Smooth muscle cell (in vitro differentiated cells): ENCODE measurements around the gene DCLK1. TPM values are rescaled to one million over a fixed set of nuclear protein-coding genes. Genes with fewer than 3 reads are reported as not detected.

Experiments
- DNase-seq: peaks from one replicate; lab custom pipeline; 2025; ENCODE audit not compliant: unreplicated experiment; lab: John Stamatoyannopoulos, UW
- H2AFZ ChIP-seq: fragments of 200-600 bp; sonication (generic); 2 replicates; pipeline ENCODE4 v1.6.0; 2016; ENCODE audit warnings: antibody characterized with exemption, low read depth, mild to moderate bottlenecking
- H3F3A ChIP-seq: fragments of 200-600 bp; sonication (generic); 2 replicates; pipeline ENCODE4 v1.6.0; 2017; ENCODE audit warnings: antibody characterized with exemption, low read depth
- H3K27ac ChIP-seq: fragments of 200-600 bp; sonication (generic); 2 replicates; pipeline ENCODE4 v1.5.1; 2016; ENCODE audit warnings: low read depth, mild to moderate bottlenecking
- H3K27me3 ChIP-seq: fragments of 200-600 bp; sonication (generic); 2 replicates; pipeline ENCODE4 v1.6.1; 2016; ENCODE audit warnings: low read depth, mild to moderate bottlenecking
- H3K36me3 ChIP-seq: fragments of 200-600 bp; sonication (generic); 2 replicates; pipeline ENCODE4 v1.5.1; 2016; ENCODE audit warnings: low read depth
- H3K4me1 ChIP-seq: fragments of 200-600 bp; sonication (generic); 2 replicates; pipeline ENCODE4 v1.5.1; 2016; ENCODE audit warnings: low read depth
- H3K4me2 ChIP-seq: fragments of 200-600 bp; sonication (generic); 2 replicates; pipeline ENCODE4 v1.6.0; 2016; ENCODE audit warnings: mild to moderate bottlenecking
- H3K4me3 ChIP-seq: fragments of 200-600 bp; sonication (generic); 2 replicates; pipeline ENCODE4 v1.5.1; 2016; ENCODE audit warnings: mild to moderate bottlenecking
- H3K79me2 ChIP-seq: fragments of 200-600 bp; sonication (generic); 2 replicates; pipeline ENCODE4 v1.6.0; 2016; ENCODE audit warnings: low read depth, mild to moderate bottlenecking
- H3K9ac ChIP-seq: fragments of 200-600 bp; sonication (generic); 2 replicates; pipeline ENCODE4 v1.6.0; 2016; ENCODE audit warnings: low read depth
- H3K9me3 ChIP-seq: fragments of 200-600 bp; sonication (generic); replicated peaks from 2 replicates; pipeline ENCODE4 v1.5.1; 2016; ENCODE audit warnings: low read depth
- H4K20me1 ChIP-seq: fragments of 200-600 bp; sonication (generic); 2 replicates; pipeline ENCODE4 v1.6.0; 2016; ENCODE audit warnings: low read depth
- CTCF ChIP-seq: fragments of 200-600 bp; sonication (generic); IDR thresholded peaks from 2 replicates; pipeline ENCODE4 v1.5.1; 2017; ENCODE audit warnings: borderline replicate concordance, mild to moderate bottlenecking, antibody characterized with exemption; ENCODE audit not compliant: insufficient read depth, poor library complexity, severe bottlenecking
- WGBS: methylation state at CpG from one replicate; pipeline ENCODE4 v1.1.7; 2016; ENCODE audit warnings: low lambda C conversion rate; 5-methylcytosine and 5-hydroxymethylcytosine counted together
- polyA plus RNA-seq: library from polyadenylated mRNA; unstranded; fragments of >200 nt; fragmentation: Nextera tagmentation; extraction: Ambion mirVana; gene quantifications from 2 replicates; pipeline ENCODE4 v1.2.1, GENCODE V29; 2016
- total RNA-seq: library from RNA; depleted of rRNA; stranded (reverse); fragments of >200 nt; gene quantifications from 2 replicates; pipeline ENCODE4 v1.2.3, GENCODE V29; 2014

DCLK1 gene
- total and polyA plus RNA-seq, 2 experiments from 2014 or later = 0.72 TPM; not detected in 1

- no peak overlapping the region for H2AFZ ChIP-seq
- no peaks in the 10 kb centered on the region for H3K9me3 ChIP-seq
- TF ChIP-seq CTCF = no peak
- no peaks in the 10 kb centered on the region for H3K27me3 ChIP-seq
- H3K27ac ChIP-seq = no peak overlapping the region
- no peak for DNase-seq
- no peaks in the 10 kb centered on the region for H4K20me1 ChIP-seq
- H3K4me1 ChIP-seq = no peaks in the 10 kb centered on the region
- H3F3A ChIP-seq = no peaks in the 10 kb centered on the region
- H3K4me2 ChIP-seq = no peak overlapping the region
- H3K36me3 ChIP-seq = no peaks in the 10 kb centered on the region
- no peak overlapping the region for H3K9ac ChIP-seq
- H3K4me3 ChIP-seq = no peak overlapping the region
- no peaks in the 10 kb centered on the region for H3K79me2 ChIP-seq
- WGBS = 86% methylated on average over 4 of the region's 4 CpGs
Measured at GRCh38 chr13:35768073-35768472, 363.1 kb downstream of the DCLK1 start.

GRCh38 chr13:35767256-35767976 lies 363.8 kb downstream of the DCLK1 start:
- Histone ChIP-seq H3K36me3 (no peaks in the 10 kb centered on the region), H4K20me1 (no peaks in the 10 kb centered on the region), H3K27me3 (no peaks in the 10 kb centered on the region)

GRCh38 chr13:35766663-35767062 lies 364.5 kb downstream of the DCLK1 start:
- Histone ChIP-seq H4K20me1 (no peaks in the 10 kb centered on the region), H3K9ac (no peak overlapping the region), H3K36me3 (no peaks in the 10 kb centered on the region), H3K27me3 (no peaks in the 10 kb centered on the region), H3K27ac (no peak overlapping the region), H3K4me3 (no peak overlapping the region), H3K4me1 (no peaks in the 10 kb centered on the region), H2AFZ (no peak overlapping the region), H3K4me2 (no peak overlapping the region), H3F3A (no peaks in the 10 kb centered on the region), H3K9me3 (no peaks in the 10 kb centered on the region), H3K79me2 (no peaks in the 10 kb centered on the region)
- WGBS = 80% methylated on average over 2 of the region's 2 CpGs
- no peak for TF ChIP-seq CTCF
- no peak for DNase-seq

More at GRCh38 chr13:35767256-35767976, 363.8 kb downstream of the DCLK1 start:
- Histone ChIP-seq H3K27ac (no peak overlapping the region), H3K4me3 (no peak overlapping the region), H3F3A (no peaks in the 10 kb centered on the region), H3K9me3 (no peaks in the 10 kb centered on the region), H3K79me2 (no peaks in the 10 kb centered on the region), H3K9ac (no peak overlapping the region), H3K4me1 (no peaks in the 10 kb centered on the region), H3K4me2 (no peak overlapping the region), H2AFZ (no peak overlapping the region)
- no peak for TF ChIP-seq CTCF
- no peak for DNase-seq
- WGBS = 87% methylated on average over 6 of the region's 6 CpGs

GRCh38 chr13:35765941-35766340 lies 365.2 kb downstream of the DCLK1 start:
- Histone ChIP-seq H2AFZ (no peak overlapping the region), H3K4me3 (no peak overlapping the region), H3K9me3 (no peaks in the 10 kb centered on the region), H3F3A (no peaks in the 10 kb centered on the region), H3K79me2 (no peaks in the 10 kb centered on the region), H3K27me3 (no peaks in the 10 kb centered on the region), H3K4me2 (no peak overlapping the region), H3K27ac (no peak overlapping the region), H3K4me1 (no peaks in the 10 kb centered on the region), H4K20me1 (no peaks in the 10 kb centered on the region), H3K9ac (no peak overlapping the region), H3K36me3 (no peaks in the 10 kb centered on the region)
- DNase-seq = no peak
- no peak for TF ChIP-seq CTCF
- WGBS = 97% methylated on average over 11 of the region's 11 CpGs
